GM10266 (cell line): Measurements from ENCODE around the gene PITRM1.

Experiments
- DNase-seq: peaks from one replicate; pipeline ENCODE4 v3.0.0; 2012; ENCODE audit errors: extremely low spot score
- CTCF ChIP-seq: IDR thresholded peaks from 2 replicates; pipeline ENCODE4 v1.5.1; 2012; ENCODE audit warnings: mild to moderate bottlenecking, low read depth; ENCODE audit not compliant: control insufficient read depth, insufficient read depth; ENCODE audit errors: missing control alignments

Gene PITRM1

GRCh38 chr10:3197348-3198003 lies 24.9 kb upstream of the PITRM1 start:
- TF ChIP-seq CTCF, result peak; percentile 90
- DNase-seq, result peak; percentile 61

- TF ChIP-seq CTCF, result no peak
Observed at GRCh38 chr10:3196958-3197347, 24.4 kb upstream of the PITRM1 start.

GRCh38 chr10:3196482-3196881 lies 23.9 kb upstream of the PITRM1 start:
- TF ChIP-seq CTCF, result no peak
- no peak for DNase-seq

More at GRCh38 chr10:3196958-3197347, 24.4 kb upstream of the PITRM1 start:
- no peak for DNase-seq

- no peak for TF ChIP-seq CTCF
- DNase-seq, result no peak
Observed at GRCh38 chr10:3195726-3196125, 23.1 kb upstream of the PITRM1 start.

GRCh38 chr10:3195286-3195685 lies 22.7 kb upstream of the PITRM1 start:
- no peak for DNase-seq
- TF ChIP-seq CTCF, result no peak

GRCh38 chr10:3194871-3195270 lies 22.3 kb upstream of the PITRM1 start:
- DNase-seq, result no peak
- TF ChIP-seq CTCF, result no peak

GRCh38 chr10:3193751-3194150 lies 21.2 kb upstream of the PITRM1 start:
- TF ChIP-seq CTCF, result no peak

More at GRCh38 chr10:3193751-3194150, 21.2 kb upstream of the PITRM1 start:
- DNase-seq, result no peak
